Sciatic nerve (tissue), 2 donors: ENCODE measurements around the gene ADAMTS14. TPM values are rescaled to one million over a fixed set of nuclear protein-coding genes. Genes with fewer than 3 reads are reported as not detected.

Experiments used
- ATAC-seq: fragments of 200-7000 bp; cut with Tn5 transposase; one replicate; pipeline ENCODE4 v1.9.1; 2020; ENCODE audit warnings: mild to moderate bottlenecking, moderate library complexity
- DNase-seq: peaks from one replicate; pipeline ENCODE4 v3.0.0-alpha.2; 2020; ENCODE audit warnings: low spot score
- intact Hi-C: fragments of 100-400 bp; cut with DNase I; formaldehyde crosslinking; loops from one replicate; pipeline ENCODE4 v1.14.2; 2022
- total RNA-seq: library from RNA; stranded (reverse); fragmentation: NEBNext Ultra II Directional; extraction: Animal tissue kit (Norgen Biotek cat#: 25700); gene quantifications from one replicate; pipeline ENCODE4 v1.2.1, GENCODE V29; 2021
- donor health status: DM: no; HTN: no; CAD: no.
- donor health status: DM: no; HTN: no; CAD: no.

Gene ADAMTS14
- total RNA-seq, 1 donor from 2014 or later: 3.1 TPM

DNA sequence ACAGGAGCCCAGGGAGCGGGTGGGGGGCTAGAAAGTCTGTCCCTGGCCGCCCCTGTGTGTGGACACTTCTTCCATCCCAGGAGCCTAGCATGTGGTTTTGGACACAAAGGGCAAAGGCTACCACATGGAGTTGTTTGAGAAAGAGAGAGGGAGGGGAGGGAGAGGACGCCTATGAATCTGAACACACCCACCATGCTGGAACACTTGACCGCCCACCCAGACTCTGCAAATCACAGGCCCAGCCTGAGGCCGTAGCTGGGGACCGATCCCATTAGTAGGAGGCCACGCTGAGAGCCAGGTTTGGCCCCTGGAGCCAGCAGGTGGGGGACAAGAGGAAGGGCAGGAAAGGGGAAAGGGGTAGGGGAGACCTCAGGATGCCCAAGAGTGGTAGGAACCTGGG, 39.6 kb downstream of the ADAMTS14 start:
- intact Hi-C loops: no loop called here
- DNase-seq (no peak), ATAC-seq (no peak)

DNA sequence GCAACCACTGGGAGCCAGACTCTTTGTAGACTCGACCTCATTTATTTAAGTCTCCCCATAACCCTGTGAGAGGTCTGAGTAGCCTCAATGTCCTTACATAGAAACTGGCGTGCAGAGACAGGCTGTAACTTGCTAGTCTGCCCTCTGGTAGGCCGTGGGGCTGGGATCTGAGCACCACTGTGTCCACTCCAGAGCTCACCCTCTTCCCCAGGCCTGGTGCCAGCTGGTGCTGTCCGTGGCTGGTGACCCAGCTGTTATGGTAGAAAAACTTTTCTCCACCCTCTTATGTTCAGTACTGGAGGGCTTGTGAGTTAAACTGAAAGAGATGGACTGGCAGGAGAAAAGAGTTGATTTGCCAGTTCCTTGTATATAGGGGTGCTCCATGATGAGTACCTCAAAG, 41.9 kb downstream of the ADAMTS14 start:
- no peak for DNase-seq
- ATAC-seq: no peak
- intact Hi-C loops: no loop called here

DNA sequence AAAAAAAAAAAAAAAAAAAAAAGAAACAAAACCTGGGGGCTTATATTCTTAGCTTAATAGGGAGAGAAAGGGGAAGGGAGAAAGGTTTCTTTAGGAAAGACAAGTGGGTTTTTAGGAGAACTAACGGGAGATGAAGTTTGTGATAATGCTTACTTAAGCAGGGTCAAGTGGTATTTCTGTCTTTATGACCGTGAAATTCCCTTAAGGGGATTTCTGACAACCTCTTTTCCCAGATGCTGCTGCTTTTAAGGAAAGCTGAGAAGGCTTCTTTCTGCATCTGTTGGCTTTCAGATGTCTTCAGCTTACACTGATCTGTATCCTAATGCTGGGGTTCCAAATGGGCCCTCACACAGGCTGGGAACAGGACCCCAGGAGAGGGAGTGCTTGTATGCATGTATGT, 42.6 kb downstream of the ADAMTS14 start:
- ATAC-seq (no peak), DNase-seq (no peak)
- intact Hi-C loops: no loop called here

DNA sequence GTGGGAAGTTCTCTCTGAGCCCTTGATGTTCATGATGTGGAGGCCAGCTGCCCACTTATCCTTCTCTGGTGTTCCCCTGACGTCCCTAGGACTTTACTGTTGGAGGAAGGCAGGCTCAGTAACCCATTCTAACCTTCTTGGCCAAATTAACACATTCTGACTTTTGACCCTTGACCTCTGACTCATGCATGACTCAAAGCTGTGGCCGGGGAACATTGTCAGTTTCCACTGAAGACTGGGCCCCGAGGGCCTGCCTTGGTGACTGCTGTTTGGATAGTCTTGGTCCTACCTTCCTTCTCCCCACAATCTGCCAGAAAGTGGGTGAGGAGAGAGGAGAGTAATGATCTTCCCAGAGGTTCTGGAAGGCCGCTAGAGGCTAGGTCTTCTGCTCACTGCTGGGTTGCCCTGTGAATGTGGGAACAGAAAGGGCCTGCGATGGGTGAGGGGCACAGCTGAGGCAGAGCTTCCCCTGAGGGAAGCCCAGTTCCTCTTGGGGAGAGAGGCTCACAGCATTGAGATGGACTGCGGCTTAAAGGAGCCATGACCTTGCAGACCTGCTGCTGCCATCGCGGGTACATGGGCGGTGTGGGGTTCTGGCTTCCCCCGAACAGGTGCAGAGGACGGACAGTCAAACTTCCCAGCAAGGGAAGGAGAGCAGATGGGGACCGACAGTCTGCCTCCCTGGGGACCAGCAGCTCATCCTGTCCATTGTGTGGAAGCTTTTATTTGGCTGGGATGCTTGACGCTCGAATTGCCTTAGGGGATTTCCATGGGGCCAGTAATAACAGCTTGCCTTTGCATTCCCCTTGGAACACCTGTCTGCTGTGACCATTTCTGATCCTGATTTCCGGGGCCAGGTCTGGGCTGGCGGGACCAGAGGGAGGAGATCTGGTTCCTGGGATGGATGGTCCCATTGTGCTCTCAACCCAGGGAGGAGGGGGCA, 43.8 kb downstream of the ADAMTS14 start:
- intact Hi-C loops: no loop called here
- peak; percentile 23 for ATAC-seq
- no peak for DNase-seq

DNA sequence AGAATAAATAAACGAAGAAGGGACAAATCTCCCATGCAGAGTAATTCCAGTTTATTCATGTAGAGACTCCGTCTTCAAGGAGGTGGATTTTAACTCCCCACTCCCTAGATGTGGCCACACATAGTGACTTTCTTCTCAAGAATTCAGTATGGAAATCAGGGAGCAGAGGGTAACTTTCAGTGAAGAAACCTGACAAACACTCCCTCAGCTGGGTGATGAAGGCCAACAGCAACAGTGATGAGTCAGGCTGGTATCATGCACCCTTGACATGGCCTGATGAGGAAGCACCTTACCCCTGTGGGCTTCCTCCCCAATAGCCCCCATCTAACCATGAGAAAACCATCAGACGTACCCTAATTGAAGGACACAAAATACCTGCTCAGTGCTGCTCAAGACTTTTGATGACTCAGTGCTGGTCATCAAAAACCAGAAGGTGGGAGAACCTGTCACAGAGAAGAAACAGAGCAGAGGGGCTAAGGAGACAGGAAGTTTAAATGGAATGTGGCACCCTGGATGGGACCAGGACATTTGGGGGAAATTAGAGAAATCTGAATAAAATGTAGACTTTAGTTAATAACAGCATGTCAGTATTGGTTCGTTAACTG, 50.6 kb downstream of the ADAMTS14 start:
- peak; percentile 33 for ATAC-seq
- intact Hi-C loops: no loop called here
- DNase-seq: no peak

DNA sequence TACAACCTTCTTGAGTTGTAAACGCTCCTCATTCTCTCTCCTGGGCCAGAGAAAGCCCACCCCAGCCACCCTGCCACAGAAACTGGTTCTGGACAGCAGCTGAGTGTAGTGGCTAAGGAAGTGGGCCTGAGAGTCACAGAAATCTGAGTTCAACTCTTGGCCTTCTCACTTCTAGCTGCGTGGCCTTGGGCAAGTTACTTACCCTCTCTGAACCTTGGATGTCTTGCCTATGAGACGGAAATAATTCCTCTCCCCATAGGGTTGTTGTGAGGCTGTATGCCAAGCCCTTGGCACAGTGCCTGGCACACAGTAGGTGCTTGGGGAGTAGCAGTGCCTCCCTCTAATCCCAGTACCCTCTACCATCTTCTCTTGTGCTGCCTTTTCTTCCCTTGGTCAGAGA, 51.5 kb downstream of the ADAMTS14 start:
- no peak for ATAC-seq
- DNase-seq: no peak
- intact Hi-C loops: no loop called here

DNA sequence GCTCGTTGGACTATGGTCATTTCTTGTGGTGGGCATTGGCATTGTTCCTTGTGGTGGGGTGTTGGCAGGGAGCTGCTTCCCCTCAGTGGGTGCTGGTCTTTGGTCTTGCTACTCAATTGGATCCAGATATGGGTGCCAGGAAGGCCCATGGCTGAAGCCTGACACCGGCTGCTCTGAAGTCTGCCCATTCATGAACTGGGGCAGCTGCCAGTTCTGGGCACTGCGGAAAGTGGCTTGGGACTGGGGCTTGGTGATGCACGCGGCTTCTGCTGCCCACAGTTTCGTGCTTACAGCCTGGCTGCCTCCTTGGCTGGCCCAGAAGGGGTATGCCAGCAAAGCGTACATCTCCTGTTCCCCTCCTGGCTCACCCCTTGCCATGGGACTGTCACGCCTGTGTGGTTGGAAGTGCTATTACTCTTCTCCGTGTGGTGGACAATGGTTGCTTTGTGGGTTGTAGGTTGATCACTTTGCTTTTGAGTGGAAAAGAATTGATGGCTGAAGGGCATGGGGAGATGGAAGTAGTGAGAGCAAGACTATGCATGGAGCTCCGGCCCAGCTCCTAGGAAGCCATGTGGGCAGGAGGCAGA, 54.7 kb downstream of the ADAMTS14 start:
- ATAC-seq (no peak), DNase-seq (no peak)
- intact Hi-C loops: no loop called here

DNA sequence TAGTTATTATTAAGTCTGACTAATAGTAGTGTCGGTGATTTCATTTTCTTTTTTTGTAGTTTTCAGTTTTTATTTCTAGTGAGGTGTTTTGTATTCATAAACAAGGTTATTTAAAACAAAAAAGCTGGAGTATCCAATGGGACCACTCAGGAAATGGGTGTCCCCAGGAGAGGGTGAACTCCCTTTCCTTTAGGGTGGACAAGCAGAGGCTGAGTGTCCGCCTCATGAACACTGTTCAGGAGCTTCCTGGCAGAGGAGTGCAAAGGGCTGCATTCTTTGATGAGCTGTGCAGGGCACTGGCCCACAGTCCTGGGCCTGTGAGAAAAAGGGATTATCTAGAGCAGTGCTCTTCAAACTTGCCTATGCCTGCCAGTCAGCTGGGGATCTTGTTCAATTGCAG, 56.0 kb downstream of the ADAMTS14 start:
- DNase-seq (no peak), ATAC-seq (no peak)
- intact Hi-C loops: no loop called here

DNA sequence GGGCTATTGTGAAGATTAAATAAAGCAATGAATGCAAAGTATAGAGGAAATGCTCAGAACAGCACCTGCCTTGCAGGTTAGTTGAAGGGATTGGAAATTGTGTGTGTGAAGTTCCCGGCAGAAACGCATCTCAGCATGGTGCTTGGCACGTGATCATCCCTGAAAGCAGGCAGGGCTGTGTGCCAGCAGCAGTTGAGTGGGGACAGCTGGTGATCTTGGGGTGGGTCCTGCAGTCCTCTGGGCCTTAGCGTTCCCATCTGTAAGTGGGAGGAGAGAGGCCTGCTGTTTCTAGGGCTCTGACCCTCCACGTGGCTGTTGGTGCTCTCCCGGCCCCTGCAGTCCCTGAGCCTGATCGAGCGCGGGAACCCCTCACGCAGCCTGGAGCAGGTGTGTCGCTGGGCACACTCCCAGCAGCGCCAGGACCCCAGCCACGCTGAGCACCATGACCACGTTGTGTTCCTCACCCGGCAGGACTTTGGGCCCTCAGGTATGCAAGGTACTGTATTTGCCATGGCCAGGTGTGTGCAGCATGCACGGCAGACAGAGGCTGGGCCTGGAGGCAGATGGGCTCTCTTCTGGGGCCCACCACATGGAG, 57.6 kb downstream of the ADAMTS14 start:
- ATAC-seq (no peak), DNase-seq (no peak)
- intact Hi-C loops: no loop called here

DNA sequence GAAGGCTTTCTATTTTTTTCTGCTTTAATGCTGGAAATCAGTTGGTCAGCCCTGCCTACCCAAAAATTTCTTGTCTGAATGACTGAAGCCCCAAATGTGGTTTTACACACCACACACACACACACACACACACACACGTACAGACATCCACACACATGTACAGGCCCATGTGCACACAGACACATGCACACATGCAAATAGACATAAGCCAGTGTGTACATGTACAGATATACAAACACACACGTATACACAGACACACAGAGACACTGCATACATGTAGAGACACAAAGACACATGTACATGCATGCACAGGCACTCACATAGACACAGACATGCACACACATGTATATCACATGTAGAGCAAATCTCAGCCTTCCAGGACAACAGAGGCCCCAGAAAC, 58.6 kb downstream of the ADAMTS14 start:
- intact Hi-C loops: no loop called here
- no peak for ATAC-seq

DNA sequence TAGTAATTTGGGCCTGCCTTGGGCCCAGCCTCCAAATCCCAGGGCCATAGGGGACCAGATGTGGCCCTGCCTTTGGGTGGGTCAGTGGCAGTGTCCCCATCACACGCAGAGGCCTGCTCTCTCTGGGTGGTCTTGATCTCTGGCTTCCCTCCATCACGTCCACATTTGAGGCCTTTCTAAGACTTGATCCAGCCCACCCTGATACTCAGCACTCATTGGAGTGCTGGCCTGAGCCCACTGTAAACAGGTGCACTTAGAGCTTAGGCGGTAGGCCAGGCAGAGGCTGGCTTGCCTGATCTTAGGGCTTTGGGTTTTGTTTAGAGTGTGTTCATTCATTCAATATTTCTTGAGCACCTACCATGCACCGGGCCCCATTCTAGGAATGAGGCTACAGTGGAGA, 60.3 kb downstream of the ADAMTS14 start:
- no peak for ATAC-seq
- no peak for DNase-seq
- intact Hi-C loops: no loop called here

More for the DNA sequence above, 58.6 kb downstream of the ADAMTS14 start:
- DNase-seq: no peak

DNA sequence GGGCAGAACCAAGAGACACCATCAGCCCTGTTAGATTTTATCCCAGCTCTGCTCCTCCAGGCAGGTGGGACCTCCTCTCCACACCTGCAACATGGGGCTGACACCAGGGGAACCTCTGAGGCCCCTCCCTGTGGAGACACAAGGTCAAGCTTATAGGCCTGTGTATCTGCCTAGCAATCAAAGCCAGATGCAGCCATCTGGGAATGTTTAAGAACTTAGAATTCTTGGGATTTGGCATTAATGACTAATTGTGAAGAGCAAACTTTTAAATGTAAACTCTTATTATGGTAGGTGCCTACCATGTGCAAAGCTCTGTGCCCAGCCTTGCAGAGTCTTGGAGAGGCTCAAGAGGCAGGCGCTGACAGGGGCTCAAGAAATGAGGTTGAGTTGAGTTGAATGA, 60.7 kb downstream of the ADAMTS14 start:
- intact Hi-C loops: no loop called here
- ATAC-seq (no peak), DNase-seq (no peak)

DNA sequence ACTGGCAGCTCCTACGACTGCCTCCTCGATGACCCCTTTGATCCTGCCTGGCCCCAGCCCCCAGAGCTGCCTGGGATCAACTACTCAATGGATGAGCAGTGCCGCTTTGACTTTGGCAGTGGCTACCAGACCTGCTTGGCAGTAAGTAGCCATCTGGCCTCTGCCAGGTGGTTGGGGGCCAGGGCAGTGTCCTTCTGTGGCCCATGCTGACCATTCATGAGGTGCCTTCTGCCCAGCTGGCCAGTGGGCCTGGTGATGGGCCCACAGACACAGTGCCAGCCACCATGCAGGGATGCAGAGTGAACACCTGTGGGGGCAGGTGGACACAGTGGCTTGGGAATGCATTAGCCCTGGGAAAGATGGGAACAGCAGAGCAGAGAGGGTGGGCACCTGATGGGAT, 62.9 kb downstream of the ADAMTS14 start:
- intact Hi-C loops: no loop called here
- DNase-seq (no peak), ATAC-seq (no peak)

DNA sequence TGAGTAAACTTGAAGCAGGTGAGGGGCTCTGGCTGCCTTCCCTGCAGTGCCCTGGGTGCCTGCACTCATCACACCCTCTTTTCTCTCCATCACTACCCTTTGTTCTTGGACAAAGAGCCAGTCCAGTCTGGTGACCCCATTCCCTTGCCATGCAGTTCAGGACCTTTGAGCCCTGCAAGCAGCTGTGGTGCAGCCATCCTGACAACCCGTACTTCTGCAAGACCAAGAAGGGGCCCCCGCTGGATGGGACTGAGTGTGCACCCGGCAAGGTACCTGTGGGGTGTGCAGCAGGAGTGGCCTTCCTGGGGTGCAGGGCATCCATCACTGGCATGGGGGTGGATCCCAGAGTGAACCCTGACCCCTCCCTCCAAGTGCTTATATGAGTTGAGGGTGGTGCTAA, 64.2 kb downstream of the ADAMTS14 start:
- intact Hi-C loops: no loop called here
- DNase-seq (no peak), ATAC-seq (no peak)

DNA sequence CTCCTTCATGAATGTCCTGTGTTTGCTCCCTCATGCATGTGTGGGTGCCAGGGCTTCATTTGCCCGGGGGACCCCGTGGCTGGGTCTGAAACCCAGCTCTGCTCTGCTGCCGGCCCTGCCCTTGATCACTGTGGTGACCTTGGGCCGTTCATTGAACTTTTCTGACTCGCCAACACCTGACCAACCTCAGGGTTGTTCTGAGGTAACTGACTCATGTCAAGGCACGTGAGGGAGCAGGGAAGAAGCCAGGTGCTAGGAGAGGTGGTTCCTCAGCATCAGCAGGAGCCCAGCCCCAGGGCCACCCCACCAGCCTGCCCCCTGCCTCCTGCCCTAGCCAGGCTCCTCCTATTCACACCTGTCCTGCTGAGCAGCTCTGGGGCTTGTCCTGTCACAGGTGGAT, 64.9 kb downstream of the ADAMTS14 start:
- intact Hi-C loops: no loop called here
- DNase-seq: no peak
- ATAC-seq: no peak

DNA sequence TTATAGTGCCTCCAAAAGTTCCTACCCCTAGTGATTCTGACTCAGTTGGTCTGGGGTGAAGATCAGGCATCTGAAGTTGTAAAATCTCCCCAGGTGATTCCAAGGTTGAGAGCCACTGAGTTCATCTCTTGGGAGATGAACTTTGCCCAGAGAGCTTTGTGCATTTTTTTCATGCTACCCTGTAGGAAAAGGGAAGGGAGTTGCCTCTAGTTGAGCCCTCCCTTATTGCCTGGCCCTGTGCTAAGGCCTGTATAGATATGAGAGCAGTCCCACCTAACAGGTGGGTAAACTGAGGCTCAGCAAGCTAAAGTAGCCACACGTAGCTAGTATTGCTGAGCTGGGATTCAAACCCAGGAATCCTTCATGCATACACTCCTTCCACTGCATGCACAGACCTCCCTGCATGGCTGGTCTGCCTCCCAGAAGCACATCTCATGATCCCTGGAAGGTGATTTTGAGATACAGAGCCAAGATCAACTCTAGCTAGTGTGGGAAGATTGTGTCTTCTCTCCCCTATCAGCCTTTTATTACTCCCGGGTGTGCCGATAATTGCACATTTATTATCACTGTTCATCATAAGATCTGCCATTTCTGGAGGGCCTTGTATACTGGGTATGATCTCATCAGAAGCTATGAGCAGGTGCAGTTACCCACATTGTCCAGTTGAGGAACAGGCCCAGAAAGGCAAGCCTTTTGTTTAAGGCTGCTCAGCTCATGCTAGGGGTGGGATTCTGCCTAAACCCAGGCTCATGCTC, 65.9 kb downstream of the ADAMTS14 start:
- DNase-seq (no peak), ATAC-seq (peak; percentile 67)
- intact Hi-C loops: no loop called here

DNA sequence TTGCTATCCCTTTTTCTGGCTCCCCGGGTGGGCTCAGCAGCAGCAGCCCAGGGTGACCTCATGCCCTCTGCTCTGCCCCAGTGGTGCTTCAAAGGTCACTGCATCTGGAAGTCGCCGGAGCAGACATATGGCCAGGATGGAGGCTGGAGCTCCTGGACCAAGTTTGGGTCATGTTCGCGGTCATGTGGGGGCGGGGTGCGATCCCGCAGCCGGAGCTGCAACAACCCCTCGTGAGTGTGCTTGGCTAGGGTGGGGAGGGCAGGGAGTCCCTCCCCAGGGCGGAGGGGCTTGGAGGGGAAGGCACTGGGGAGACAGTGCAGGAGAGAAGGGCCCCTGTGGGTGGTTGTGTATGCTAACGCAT, 66.4 kb downstream of the ADAMTS14 start:
- intact Hi-C loops: no loop called here
- DNase-seq: no peak

DNA sequence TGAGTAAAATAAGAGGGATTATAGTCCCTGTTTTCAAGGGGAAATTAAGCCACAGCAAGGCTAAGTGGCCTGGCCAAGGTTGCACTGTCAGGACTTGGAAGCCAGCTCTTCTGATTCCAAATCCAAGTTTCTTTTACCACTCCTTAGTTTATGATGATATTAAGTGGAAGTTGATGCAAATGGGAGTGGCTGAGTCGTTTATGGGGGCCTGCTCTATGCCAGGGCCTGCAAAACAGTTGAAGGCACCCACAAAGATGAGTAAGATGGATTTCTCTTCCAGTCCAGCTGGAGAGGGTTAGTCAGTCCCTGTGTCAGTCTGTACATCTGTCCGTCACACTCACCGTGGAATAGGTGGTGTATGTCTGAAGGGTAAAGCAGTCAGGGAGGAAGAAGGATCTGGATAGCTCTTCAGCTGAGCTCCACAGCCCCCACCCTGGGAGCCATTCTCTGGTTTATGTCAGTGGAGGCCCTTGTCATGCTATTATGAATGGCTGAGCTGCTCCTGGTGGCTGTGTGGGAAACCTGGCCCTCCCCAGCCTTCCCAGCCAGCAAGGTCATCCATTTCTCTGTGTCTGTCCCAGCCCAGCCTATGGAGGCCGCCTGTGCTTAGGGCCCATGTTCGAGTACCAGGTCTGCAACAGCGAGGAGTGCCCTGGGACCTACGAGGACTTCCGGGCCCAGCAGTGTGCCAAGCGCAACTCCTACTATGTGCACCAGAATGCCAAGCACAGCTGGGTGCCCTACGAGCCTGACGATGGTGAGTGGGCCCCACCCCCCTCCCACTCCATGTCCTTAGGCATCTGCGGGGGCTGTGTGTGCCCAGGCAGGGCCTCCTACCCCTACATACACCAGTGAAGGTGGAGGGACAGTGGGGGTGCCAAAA, 68.3 kb downstream of the ADAMTS14 start:
- ATAC-seq: no peak
- DNase-seq: no peak
- intact Hi-C loops: no loop called here

More for the DNA sequence above, 66.4 kb downstream of the ADAMTS14 start:
- ATAC-seq: no peak
